CD4-positive, CD25-positive, alpha-beta regulatory T cell (primary cell): ENCODE measurements around the gene AMER2. TPM values are rescaled to one million over a fixed set of nuclear protein-coding genes. Genes with fewer than 3 reads are reported as not detected.

Experiments used
- ATAC-seq, 2 donors: fragments of 150-1000 bp; cut with Tn5 transposase; one replicate each; pipeline ENCODE4 v1.10.0; 2021; ENCODE audit warnings: low read depth in 2 of 2, moderate number of reproducible peaks in 2 of 2, moderate library complexity in 1 of 2
- DNase-seq, 3 donors: peaks; one replicate each; pipeline versions ENCODE4 v3.0.0 to v3.0.0-alpha.2; 2012 to 2022; ENCODE audit warnings: mixed read lengths in 1 of 3
- H3K27ac ChIP-seq: one replicate; pipeline ENCODE4 v1.7.0; 2013; ENCODE audit warnings: mild to moderate bottlenecking, low read length; ENCODE audit not compliant: insufficient read depth, poor library complexity, severe bottlenecking
- H3K27me3 ChIP-seq: one replicate; pipeline ENCODE4 v1.7.0; 2013; ENCODE audit warnings: low read length; ENCODE audit not compliant: control insufficient read depth, insufficient read depth
- H3K36me3 ChIP-seq: one replicate; pipeline ENCODE4 v1.7.0; 2013; ENCODE audit warnings: mild to moderate bottlenecking, low read length, moderate library complexity; ENCODE audit not compliant: control insufficient read depth, insufficient read depth
- H3K4me1 ChIP-seq: 2 replicates; pipeline ENCODE4 v1.7.0; 2013; ENCODE audit warnings: mild to moderate bottlenecking, low read length; ENCODE audit not compliant: insufficient read depth, control insufficient read depth, poor library complexity, severe bottlenecking
- H3K4me3 ChIP-seq: one replicate; pipeline ENCODE4 v1.7.0; 2013; ENCODE audit warnings: low read depth, mild to moderate bottlenecking, low read length, moderate library complexity
- H3K9me3 ChIP-seq, 2 experiments: 1 replicate in 1 of 2; 2 replicates in 1 of 2; pipeline ENCODE4 v1.7.0; 2013; ENCODE audit warnings: low read length in 2 of 2, mild to moderate bottlenecking in 1 of 2, moderate library complexity in 1 of 2; ENCODE audit not compliant: control insufficient read depth in 2 of 2
- H3K27ac Mint-ChIP-seq, 3 donors: one replicate each; pipeline ENCODE4 v1.8.0; 2020 to 2022; ENCODE audit warnings: mild to moderate bottlenecking in 3 of 3, mixed read lengths in 3 of 3, moderate library complexity in 2 of 3
- H3K27me3 Mint-ChIP-seq: one replicate; pipeline ENCODE4 v1.8.0; 2022; ENCODE audit warnings: mild to moderate bottlenecking, mixed read lengths
- H3K36me3 Mint-ChIP-seq: one replicate; pipeline ENCODE4 v1.8.0; 2020; ENCODE audit warnings: mixed read lengths
- H3K4me1 Mint-ChIP-seq, 4 donors: one replicate each; pipeline ENCODE4 v1.8.0; 2020 to 2022; ENCODE audit warnings: mixed read lengths in 4 of 4, mild to moderate bottlenecking in 1 of 4
- H3K4me3 Mint-ChIP-seq, 4 donors: one replicate each; pipeline ENCODE4 v1.8.0; 2020 to 2022; ENCODE audit warnings: mild to moderate bottlenecking in 4 of 4, mixed read lengths in 4 of 4, moderate library complexity in 3 of 4
- H3K9me3 Mint-ChIP-seq, 7 donors: one replicate each; pipeline ENCODE4 v1.8.0; 2020 to 2022; ENCODE audit warnings: mixed read lengths in 7 of 7, mild to moderate bottlenecking in 3 of 7, moderate library complexity in 2 of 7
- polyA plus RNA-seq, 4 donors: library from polyadenylated mRNA; unstranded; fragments of 300-500 nt; fragmentation: Illumina TruSeq; gene quantifications; one replicate each; pipeline ENCODE4 v1.2.3, GENCODE V29; 2021
- total RNA-seq: library from RNA; stranded (reverse); gene quantifications from one replicate; pipeline ENCODE4 v1.2.3, GENCODE V29; 2022

The AMER2 gene
- total and polyA plus RNA-seq, 5 donors from 2014 or later, result not detected

- H3K4me3 Mint-ChIP-seq, result no peak overlapping the region
- Histone ChIP-seq H3K27me3 (peaks cover 10% of the 10 kb centered on the region), H3K4me3 (no peak overlapping the region), H3K9me3 (no peaks in the 10 kb centered on the region), H3K36me3 (no peaks in the 10 kb centered on the region), H3K4me1 (no peaks in the 10 kb centered on the region), H3K27ac (no peak overlapping the region)
- peaks cover 27% of the 10 kb centered on the region for H3K27me3 Mint-ChIP-seq
- H3K9me3 Mint-ChIP-seq, result peaks cover 0 to 9% (median 3%) of the 10 kb centered on the region in 7 donors
- H3K4me1 Mint-ChIP-seq, result peaks cover 0 to 4% (median under 1%) of the 10 kb centered on the region in 4 donors
- no peak for DNase-seq
- no peaks in the 10 kb centered on the region for H3K36me3 Mint-ChIP-seq
- no peak overlapping the region for H3K27ac Mint-ChIP-seq
- ATAC-seq, result no peak
These were observed 39.2 kb downstream of the AMER2 start for GRCh38 chr13:25132751-25133390.

- no peaks in the 10 kb centered on the region for H3K4me1 ChIP-seq
- peaks cover 5% of the 10 kb centered on the region for H3K27me3 ChIP-seq
- H3K9me3 ChIP-seq, result no peaks in the 10 kb centered on the region
- Mint-ChIP-seq H3K4me3 (no peak overlapping the region), H3K36me3 (no peaks in the 10 kb centered on the region), H3K27me3 (peaks cover 27% of the 10 kb centered on the region), H3K4me1 (peaks cover 0 to 4% (median under 1%) of the 10 kb centered on the region in 4 donors), H3K9me3 (peaks cover 1 to 9% (median 3%) of the 10 kb centered on the region in 7 donors), H3K27ac (peak overlapping the region in 1 of 3 donors; percentile 41)
- no peak overlapping the region for H3K4me3 ChIP-seq
- no peaks in the 10 kb centered on the region for H3K36me3 ChIP-seq
- no peak for DNase-seq
- ATAC-seq, result no peak
- H3K27ac ChIP-seq, result no peak overlapping the region
These were observed 40.1 kb downstream of the AMER2 start for GRCh38 chr13:25131881-25132420.

GRCh38 chr13:25130944-25131343 lies 41.1 kb downstream of the AMER2 start:
- Mint-ChIP-seq H3K27ac (no peak overlapping the region), H3K9me3 (peaks cover 1 to 9% (median 7%) of the 10 kb centered on the region in 7 donors), H3K4me1 (peaks cover 0 to 5% (median 3%) of the 10 kb centered on the region in 4 donors), H3K4me3 (no peak overlapping the region), H3K27me3 (peaks cover 28% of the 10 kb centered on the region), H3K36me3 (no peaks in the 10 kb centered on the region)
- Histone ChIP-seq H3K4me1 (no peaks in the 10 kb centered on the region), H3K9me3 (no peaks in the 10 kb centered on the region), H3K27ac (no peak overlapping the region), H3K36me3 (no peaks in the 10 kb centered on the region), H3K27me3 (peaks cover 5% of the 10 kb centered on the region), H3K4me3 (no peak overlapping the region)
- ATAC-seq, result no peak
- no peak for DNase-seq

- Mint-ChIP-seq H3K4me3 (no peak overlapping the region), H3K9me3 (peaks cover 0 to 6% (median 2%) of the 10 kb centered on the region in 7 donors)
- DNase-seq, result peak in 1 of 3 donors; percentile 0
These were observed 53.6 kb downstream of the AMER2 start for GRCh38 chr13:25118378-25118905.

GRCh38 chr13:25117312-25117711 lies 54.8 kb downstream of the AMER2 start:
- Histone ChIP-seq H3K27ac (no peak overlapping the region), H3K4me3 (no peak overlapping the region), H3K4me1 (no peaks in the 10 kb centered on the region), H3K27me3 (peaks cover 14% of the 10 kb centered on the region), H3K9me3 (no peaks in the 10 kb centered on the region), H3K36me3 (no peaks in the 10 kb centered on the region)
- DNase-seq (no peak), ATAC-seq (no peak)
- Mint-ChIP-seq H3K9me3 (peaks cover 0 to 2% (median 0%) of the 10 kb centered on the region in 7 donors), H3K36me3 (no peaks in the 10 kb centered on the region), H3K27ac (no peak overlapping the region), H3K27me3 (peaks cover 42% of the 10 kb centered on the region), H3K4me1 (no peaks in the 10 kb centered on the region), H3K4me3 (no peak overlapping the region)

More at GRCh38 chr13:25118378-25118905, 53.6 kb downstream of the AMER2 start:
- H3K36me3 Mint-ChIP-seq, result no peaks in the 10 kb centered on the region
- H3K27me3 Mint-ChIP-seq, result peaks cover 38% of the 10 kb centered on the region
- Histone ChIP-seq H3K9me3 (no peaks in the 10 kb centered on the region), H3K27ac (no peak overlapping the region), H3K27me3 (peaks cover 7% of the 10 kb centered on the region), H3K4me3 (no peak overlapping the region), H3K36me3 (no peaks in the 10 kb centered on the region), H3K4me1 (no peaks in the 10 kb centered on the region)
- ATAC-seq, result no peak
- no peaks in the 10 kb centered on the region for H3K4me1 Mint-ChIP-seq
- no peak overlapping the region for H3K27ac Mint-ChIP-seq

GRCh38 chr13:25116044-25116443 lies 56.0 kb downstream of the AMER2 start:
- no peaks in the 10 kb centered on the region for H3K4me1 ChIP-seq
- no peak overlapping the region for H3K4me3 ChIP-seq
- Mint-ChIP-seq H3K36me3 (no peaks in the 10 kb centered on the region), H3K27me3 (peaks cover 40% of the 10 kb centered on the region), H3K27ac (no peak overlapping the region), H3K4me3 (no peak overlapping the region), H3K9me3 (peaks cover 0 to 2% (median 0%) of the 10 kb centered on the region in 7 donors), H3K4me1 (no peaks in the 10 kb centered on the region)
- H3K9me3 ChIP-seq, result no peaks in the 10 kb centered on the region
- no peaks in the 10 kb centered on the region for H3K36me3 ChIP-seq
- peaks cover 22% of the 10 kb centered on the region for H3K27me3 ChIP-seq
- ATAC-seq, result no peak
- DNase-seq, result no peak
- H3K27ac ChIP-seq, result no peak overlapping the region

- Mint-ChIP-seq H3K27ac (no peak overlapping the region), H3K27me3 (peaks cover 39% of the 10 kb centered on the region), H3K4me3 (no peak overlapping the region), H3K36me3 (no peaks in the 10 kb centered on the region), H3K9me3 (peaks cover 0 to 2% (median 0%) of the 10 kb centered on the region in 7 donors), H3K4me1 (no peaks in the 10 kb centered on the region)
- Histone ChIP-seq H3K27ac (no peak overlapping the region), H3K9me3 (no peaks in the 10 kb centered on the region), H3K4me3 (no peak overlapping the region), H3K4me1 (no peaks in the 10 kb centered on the region), H3K27me3 (peaks cover 22% of the 10 kb centered on the region), H3K36me3 (no peaks in the 10 kb centered on the region)
- DNase-seq (peak; percentile 7 to 64 (median 18)), ATAC-seq (no peak)
These were observed 57.9 kb downstream of the AMER2 start for GRCh38 chr13:25114220-25114619.
